ENCODE results near the gene MNAT1.

The MNAT1 gene

GRCh38 chr14:60904381-60904780, 169.8 kb downstream of the MNAT1 start:
- TF ChIP-seq CTCF (IDR thresholded peaks at IDR 0.05; ENCODE audit: low read length, missing control alignments), result no peak
- no peak overlapping the region for H3K4me3 ChIP-seq (replicated peaks; ENCODE audit: low read depth, low read length)
- no peak for DNase-seq (ENCODE audit: low read depth)

- no peak for TF ChIP-seq CTCF (IDR thresholded peaks at IDR 0.05; ENCODE audit: low read length, missing control alignments)
- H3K4me3 ChIP-seq (replicated peaks; ENCODE audit: low read depth, low read length), result no peak overlapping the region
- no peak for DNase-seq (ENCODE audit: low read depth)
Measured at GRCh38 chr14:60905923-60906322, 171.4 kb downstream of the MNAT1 start.

GRCh38 chr14:60915781-60916180, 181.2 kb downstream of the MNAT1 start:
- no peak for DNase-seq (ENCODE audit: low read depth)
- TF ChIP-seq CTCF (IDR thresholded peaks at IDR 0.05; ENCODE audit: low read length, missing control alignments), result no peak

GRCh38 chr14:60922050-60922449, 187.5 kb downstream of the MNAT1 start:
- no peak for TF ChIP-seq CTCF (IDR thresholded peaks at IDR 0.05; ENCODE audit: low read length, missing control alignments)
- H3K4me3 ChIP-seq (replicated peaks; ENCODE audit: low read depth, low read length), result no peak overlapping the region
- DNase-seq (ENCODE audit: low read depth), result peak; percentile 30

More at GRCh38 chr14:60915781-60916180, 181.2 kb downstream of the MNAT1 start:
- H3K4me3 ChIP-seq (replicated peaks; ENCODE audit: low read depth, low read length), result no peak overlapping the region

- DNase-seq (ENCODE audit: low read depth), result peak; percentile 21
- no peak overlapping the region for H3K4me3 ChIP-seq (replicated peaks; ENCODE audit: low read depth, low read length)
- no peak for TF ChIP-seq CTCF (IDR thresholded peaks at IDR 0.05; ENCODE audit: low read length, missing control alignments)
Measured at GRCh38 chr14:60925286-60925685, 190.7 kb downstream of the MNAT1 start.

- no peak for TF ChIP-seq CTCF (IDR thresholded peaks at IDR 0.05; ENCODE audit: low read length, missing control alignments)
- no peak overlapping the region for H3K4me3 ChIP-seq (replicated peaks; ENCODE audit: low read depth, low read length)
- DNase-seq (ENCODE audit: low read depth), result no peak
Measured at GRCh38 chr14:60926002-60926401, 191.4 kb downstream of the MNAT1 start.

GRCh38 chr14:60931218-60931617, 196.7 kb downstream of the MNAT1 start:
- no peak overlapping the region for H3K4me3 ChIP-seq (replicated peaks; ENCODE audit: low read depth, low read length)
- DNase-seq (ENCODE audit: low read depth), result no peak
- TF ChIP-seq CTCF (IDR thresholded peaks at IDR 0.05; ENCODE audit: low read length, missing control alignments), result no peak
